ENCODE measurements around the gene CD4.
"Not testable (repeated sequence)": the region's sequence is repeated elsewhere in the genome, so short reads cannot be mapped to it uniquely, and the experiment has no call there.

Gene CD4

GRCh38 chr12:6867413-6868210, 78.3 kb downstream of the CD4 start, which contains the start of gene TPI1:
TPI1 (plus strand) TSS chr12:6867531; CDS start chr12:6867567, 36 bp downstream.
- peaks cover 90% of the 10 kb centered on the region for H3K36me3 ChIP-seq (ENCODE audit: control insufficient read depth, low read length)
- H4K20me1 ChIP-seq (ENCODE audit: control insufficient read depth, insufficient read depth, low read depth, low read length), result peaks cover 21% of the 10 kb centered on the region
- H3K4me1 ChIP-seq (ENCODE audit: control insufficient read depth, low read length), result peaks cover 45% of the 10 kb centered on the region

DNA sequence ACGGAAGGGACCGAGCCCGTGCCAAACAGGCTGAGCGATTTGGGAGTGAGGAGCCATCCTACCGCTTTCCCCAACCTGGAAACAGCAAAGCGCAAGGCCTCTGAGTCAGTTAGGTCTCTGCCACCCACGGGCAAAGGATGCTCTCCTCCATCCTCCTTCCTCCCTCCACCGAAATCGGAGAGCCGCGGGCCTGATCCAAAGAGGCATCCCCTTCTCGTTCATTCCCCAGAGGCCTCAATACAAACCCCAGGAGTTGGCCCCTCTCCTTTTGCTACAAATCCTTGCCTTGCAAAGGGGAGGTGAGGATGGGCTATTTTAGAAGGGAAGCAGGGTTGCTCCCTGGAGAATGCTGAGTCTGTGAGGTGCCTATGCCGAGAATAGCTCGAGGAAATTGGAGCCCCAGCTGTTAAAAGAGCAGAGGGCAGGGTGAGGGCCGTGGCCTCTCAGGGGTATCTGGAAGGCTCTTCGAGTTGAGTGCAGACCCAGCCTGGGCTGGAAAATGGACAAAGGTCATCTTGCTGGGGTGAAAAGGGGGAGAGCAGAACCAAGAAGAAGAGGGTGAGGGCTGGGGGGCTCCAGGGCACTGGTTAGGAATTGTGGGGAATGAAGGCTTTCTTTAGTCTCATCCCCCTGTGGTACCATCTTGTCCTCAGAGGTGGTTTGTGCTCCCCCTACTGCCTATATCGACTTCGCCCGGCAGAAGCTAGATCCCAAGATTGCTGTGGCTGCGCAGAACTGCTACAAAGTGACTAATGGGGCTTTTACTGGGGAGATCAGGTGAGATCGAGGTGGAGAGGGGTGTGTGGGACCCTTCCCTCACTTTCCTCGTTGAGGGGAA, 79.1 kb downstream of the CD4 start:
- Histone ChIP-seq H3F3A (ENCODE audit: control insufficient read depth, insufficient read depth) (peaks cover 32% of the 10 kb centered on the region), H4K20me1 (ENCODE audit: control insufficient read depth, insufficient read depth, low read depth, low read length) (peaks cover 24% of the 10 kb centered on the region), H3K4me1 (ENCODE audit: control insufficient read depth, low read length) (peaks cover 50% of the 10 kb centered on the region), H3K27me3 (ENCODE audit: control insufficient read depth, low read length) (no peaks in the 10 kb centered on the region; the same call in 1 of the 2 replicates), H3K27ac (ENCODE audit: low read depth, low read length) (peak overlapping the region; percentile 85), H3K36me3 (ENCODE audit: control insufficient read depth, low read length) (peaks cover 86% of the 10 kb centered on the region), H3K4me3 (ENCODE audit: low read length) (peak overlapping the region; percentile 99), H3K79me2 (ENCODE audit: control insufficient read depth, low read length) (peaks cover 40% of the 10 kb centered on the region), H3K9me2 (replicated peaks; ENCODE audit: control insufficient read depth, low read length) (no peaks in the 10 kb centered on the region), H3K9me3 (ENCODE audit: control insufficient read depth, insufficient read depth, low read length) (no peaks in the 10 kb centered on the region), H3K4me2 (ENCODE audit: low read length) (peak overlapping the region; percentile 88)
- no peak for TF ChIP-seq EZH2phosphoT487 (IDR thresholded peaks at IDR 0.05; ENCODE audit: borderline replicate concordance, low read length)
- TF ChIP-seq, protein P1, sequence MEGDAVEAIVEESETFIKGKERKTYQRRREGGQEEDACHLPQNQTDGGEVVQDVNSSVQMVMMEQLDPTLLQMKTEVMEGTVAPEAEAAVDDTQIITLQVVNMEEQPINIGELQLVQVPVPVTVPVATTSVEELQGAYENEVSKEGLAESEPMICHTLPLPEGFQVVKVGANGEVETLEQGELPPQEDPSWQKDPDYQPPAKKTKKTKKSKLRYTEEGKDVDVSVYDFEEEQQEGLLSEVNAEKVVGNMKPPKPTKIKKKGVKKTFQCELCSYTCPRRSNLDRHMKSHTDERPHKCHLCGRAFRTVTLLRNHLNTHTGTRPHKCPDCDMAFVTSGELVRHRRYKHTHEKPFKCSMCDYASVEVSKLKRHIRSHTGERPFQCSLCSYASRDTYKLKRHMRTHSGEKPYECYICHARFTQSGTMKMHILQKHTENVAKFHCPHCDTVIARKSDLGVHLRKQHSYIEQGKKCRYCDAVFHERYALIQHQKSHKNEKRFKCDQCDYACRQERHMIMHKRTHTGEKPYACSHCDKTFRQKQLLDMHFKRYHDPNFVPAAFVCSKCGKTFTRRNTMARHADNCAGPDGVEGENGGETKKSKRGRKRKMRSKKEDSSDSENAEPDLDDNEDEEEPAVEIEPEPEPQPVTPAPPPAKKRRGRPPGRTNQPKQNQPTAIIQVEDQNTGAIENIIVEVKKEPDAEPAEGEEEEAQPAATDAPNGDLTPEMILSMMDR (IDR thresholded peaks at IDR 0.05; ENCODE audit: low read depth, low read length, poor library complexity, severe bottlenecking), result peak; percentile 23

More at GRCh38 chr12:6867413-6868210, 78.3 kb downstream of the CD4 start, which contains the start of gene TPI1:
- Histone ChIP-seq H3K4me3 (ENCODE audit: low read length) (peak within 1 kb of the TSS; percentile 99), H3K9me3 (ENCODE audit: control insufficient read depth, insufficient read depth, low read length) (no peaks in the 10 kb centered on the region), H3K4me2 (ENCODE audit: low read length) (peak within 1 kb of the TSS; percentile 88), H3K79me2 (ENCODE audit: control insufficient read depth, low read length) (peaks cover 36% of the 10 kb centered on the region), H3K9me2 (replicated peaks; ENCODE audit: control insufficient read depth, low read length) (no peaks in the 10 kb centered on the region), H3K27ac (ENCODE audit: low read depth, low read length) (peak within 1 kb of the TSS; percentile 85), H3K27me3 (ENCODE audit: control insufficient read depth, low read length) (no peaks in the 10 kb centered on the region; the same call in 1 of the 2 replicates), H3F3A (ENCODE audit: control insufficient read depth, insufficient read depth) (peaks cover 32% of the 10 kb centered on the region)
- TF ChIP-seq, protein P1 (IDR thresholded peaks at IDR 0.05; ENCODE audit: low read depth, low read length, poor library complexity, severe bottlenecking), result no peak
- no peak for TF ChIP-seq EZH2phosphoT487 (IDR thresholded peaks at IDR 0.05; ENCODE audit: borderline replicate concordance, low read length)

- H3K36me3 ChIP-seq (ENCODE audit: control insufficient read depth, low read length), result peaks cover 78% of the 10 kb centered on the region
- H3K4me2 ChIP-seq (ENCODE audit: low read length), result peak overlapping the region; percentile 88
- no peaks in the 10 kb centered on the region; the same call in 1 of the 2 replicates for H3K27me3 ChIP-seq (ENCODE audit: control insufficient read depth, low read length)
- peaks cover 40% of the 10 kb centered on the region for H3K79me2 ChIP-seq (ENCODE audit: control insufficient read depth, low read length)
- H3K9me3 ChIP-seq (ENCODE audit: control insufficient read depth, insufficient read depth, low read length), result no peaks in the 10 kb centered on the region
- peaks cover 56% of the 10 kb centered on the region for H3K4me1 ChIP-seq (ENCODE audit: control insufficient read depth, low read length)
- peaks cover 24% of the 10 kb centered on the region for H4K20me1 ChIP-seq (ENCODE audit: control insufficient read depth, insufficient read depth, low read depth, low read length)
- H3F3A ChIP-seq (ENCODE audit: control insufficient read depth, insufficient read depth), result peaks cover 34% of the 10 kb centered on the region
- H3K27ac ChIP-seq (ENCODE audit: low read depth, low read length), result peak overlapping the region; percentile 85
- H3K4me3 ChIP-seq (ENCODE audit: low read length), result peak overlapping the region; percentile 99
- TF ChIP-seq, protein P1 (IDR thresholded peaks at IDR 0.05; ENCODE audit: low read depth, low read length, poor library complexity, severe bottlenecking), result peak; percentile 83
- TF ChIP-seq EZH2phosphoT487 (IDR thresholded peaks at IDR 0.05; ENCODE audit: borderline replicate concordance, low read length), result no peak
- no peaks in the 10 kb centered on the region for H3K9me2 ChIP-seq (replicated peaks; ENCODE audit: control insufficient read depth, low read length)
Measured at GRCh38 chr12:6869049-6870021, 80.0 kb downstream of the CD4 start.

DNA sequence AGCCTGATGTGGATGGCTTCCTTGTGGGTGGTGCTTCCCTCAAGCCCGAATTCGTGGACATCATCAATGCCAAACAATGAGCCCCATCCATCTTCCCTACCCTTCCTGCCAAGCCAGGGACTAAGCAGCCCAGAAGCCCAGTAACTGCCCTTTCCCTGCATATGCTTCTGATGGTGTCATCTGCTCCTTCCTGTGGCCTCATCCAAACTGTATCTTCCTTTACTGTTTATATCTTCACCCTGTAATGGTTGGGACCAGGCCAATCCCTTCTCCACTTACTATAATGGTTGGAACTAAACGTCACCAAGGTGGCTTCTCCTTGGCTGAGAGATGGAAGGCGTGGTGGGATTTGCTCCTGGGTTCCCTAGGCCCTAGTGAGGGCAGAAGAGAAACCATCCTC, 81.0 kb downstream of the CD4 start:
- H4K20me1 ChIP-seq (ENCODE audit: control insufficient read depth, insufficient read depth, low read depth, low read length), result peaks cover 24% of the 10 kb centered on the region
- H3K4me3 ChIP-seq (ENCODE audit: low read length); H3K9me3 ChIP-seq (ENCODE audit: control insufficient read depth, insufficient read depth, low read length); H3K9me2 ChIP-seq (replicated peaks; ENCODE audit: control insufficient read depth, low read length); H3K27me3 ChIP-seq (ENCODE audit: control insufficient read depth, low read length); H3K27ac ChIP-seq (ENCODE audit: low read depth, low read length): not testable (repeated sequence)
- H3K4me2 ChIP-seq (ENCODE audit: low read length), result peak overlapping the region; percentile 88; the same call in 1 of the 2 replicates
- H3K36me3 ChIP-seq (ENCODE audit: control insufficient read depth, low read length), result peaks cover 76% of the 10 kb centered on the region
- peaks cover 40% of the 10 kb centered on the region for H3K79me2 ChIP-seq (ENCODE audit: control insufficient read depth, low read length)
- H3F3A ChIP-seq (ENCODE audit: control insufficient read depth, insufficient read depth), result peaks cover 34% of the 10 kb centered on the region
- H3K4me1 ChIP-seq (ENCODE audit: control insufficient read depth, low read length), result peaks cover 56% of the 10 kb centered on the region
